Measurements from ENCODE around the gene NFIA.

- TF ChIP-seq, protein P1, sequence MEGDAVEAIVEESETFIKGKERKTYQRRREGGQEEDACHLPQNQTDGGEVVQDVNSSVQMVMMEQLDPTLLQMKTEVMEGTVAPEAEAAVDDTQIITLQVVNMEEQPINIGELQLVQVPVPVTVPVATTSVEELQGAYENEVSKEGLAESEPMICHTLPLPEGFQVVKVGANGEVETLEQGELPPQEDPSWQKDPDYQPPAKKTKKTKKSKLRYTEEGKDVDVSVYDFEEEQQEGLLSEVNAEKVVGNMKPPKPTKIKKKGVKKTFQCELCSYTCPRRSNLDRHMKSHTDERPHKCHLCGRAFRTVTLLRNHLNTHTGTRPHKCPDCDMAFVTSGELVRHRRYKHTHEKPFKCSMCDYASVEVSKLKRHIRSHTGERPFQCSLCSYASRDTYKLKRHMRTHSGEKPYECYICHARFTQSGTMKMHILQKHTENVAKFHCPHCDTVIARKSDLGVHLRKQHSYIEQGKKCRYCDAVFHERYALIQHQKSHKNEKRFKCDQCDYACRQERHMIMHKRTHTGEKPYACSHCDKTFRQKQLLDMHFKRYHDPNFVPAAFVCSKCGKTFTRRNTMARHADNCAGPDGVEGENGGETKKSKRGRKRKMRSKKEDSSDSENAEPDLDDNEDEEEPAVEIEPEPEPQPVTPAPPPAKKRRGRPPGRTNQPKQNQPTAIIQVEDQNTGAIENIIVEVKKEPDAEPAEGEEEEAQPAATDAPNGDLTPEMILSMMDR (conservative IDR thresholded peaks at IDR 0.05; ENCODE audit: low read depth, low read length): no peak
- no peak for TF ChIP-seq EZH2 (IDR thresholded peaks at IDR 0.05; ENCODE audit: low read length, unreplicated experiment)
- TF ChIP-seq EZH2phosphoT487 (IDR thresholded peaks at IDR 0.05; ENCODE audit: borderline replicate concordance, low read length): no peak
Observed at GRCh38 chr1:61327436-61327835, 245.1 kb downstream of the NFIA start.

All from PC-3 (cell line).